ENCODE measurements around the gene PBX3. TPM values are rescaled to one million over a fixed set of nuclear protein-coding genes. Genes with fewer than 3 reads are reported as not detected.

Gene PBX3
- total and polyA plus RNA-seq, 9 of the 15 experiments (the other 6 are each of a cell fraction or from before 2014, with no cell fraction given), result 0.14 to 5.8 (median 0.92) TPM

DNA sequence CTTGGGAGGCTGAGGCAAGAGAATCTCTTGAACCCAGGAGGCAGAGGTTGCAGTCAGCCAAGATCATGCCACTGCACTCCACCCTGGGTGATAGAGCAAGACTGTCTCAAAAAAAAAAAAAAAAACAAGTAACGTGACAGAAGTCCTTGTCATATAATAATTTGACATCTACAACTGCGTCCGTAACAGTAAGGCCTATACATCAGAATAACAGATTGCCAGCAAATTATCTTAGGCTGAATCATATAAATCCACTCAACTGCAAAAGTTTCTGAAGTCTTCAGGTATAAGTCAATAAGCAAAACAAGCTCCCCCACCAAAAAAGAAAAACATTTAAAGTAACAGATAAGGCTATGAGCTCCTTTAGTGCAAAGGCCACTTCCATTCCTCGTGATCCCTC, 43.5 kb upstream of the PBX3 start:
- DNase-seq (ENCODE audit: extremely low read depth in 1 of 4, low spot score in 3 of 4) (no peak), FAIRE-seq (no peak), ATAC-seq (no peak)
- no peaks in the 10 kb centered on the region for H4K20me1 ChIP-seq (replicated peaks; ENCODE audit: control insufficient read depth, insufficient read depth, low read length)
- intact Hi-C loops (cut with micrococcal nuclease) (no loop called here), in situ Hi-C loops (cut with MboI) (no loop called here)
- H3K79me2 ChIP-seq (ENCODE audit: control insufficient read depth, insufficient read depth, low read length), result peaks cover 58% of the 10 kb centered on the region
- 0 out of 3 replicates have a peak, but pooled peaks cover 3% of the 10 kb centered on the region for H3K36me3 ChIP-seq (ENCODE audit: control insufficient read depth, insufficient read depth, low read length)
- H3K4me3 ChIP-seq, result no peak overlapping the region
- ChIA-PET POLR2A (interaction anchor here (1.0 kb wide), 2 partner anchors 12 to 246 kb away, joined by 3 read pairs; no protein-coding TSS in a partner anchor), CTCF (ENCODE audit: low intra/inter-chr PET ratio) (interaction anchor here (0.6 kb wide), 1 partner anchor 66 kb away, joined by 3 read pairs; no protein-coding TSS in a partner anchor)
- BruUV-seq (replicated peaks), result no TSS peak
- H3K9me1 ChIP-seq (ENCODE audit: control insufficient read depth, insufficient read depth, low read length), result no peaks in the 10 kb centered on the region
- WGBS (ENCODE audit: insufficient coverage, low coverage, missing lambda C conversion rate), result 66% methylated on average over 4 of the region's 4 CpGs
- H2AFZ ChIP-seq (ENCODE audit: low read depth, low read length), result no peak overlapping the region
- no peak overlapping the region for H3K4me2 ChIP-seq (ENCODE audit: insufficient read depth, low read length)
- no peaks in the 10 kb centered on the region for H3K27me3 ChIP-seq (ENCODE audit: control insufficient read depth in 2 of 2, insufficient read depth in 2 of 2, low read length in 2 of 2)
- H3K4me1 ChIP-seq (replicated peaks in 1 of 2; ENCODE audit: control insufficient read depth in 2 of 2, insufficient read depth in 2 of 2, low read length in 2 of 2), result peaks cover 5 to 13% of the 10 kb centered on the region in 2 experiments; a peak in 4 of 5 replicates
- no peak overlapping the region for H3K27ac ChIP-seq (ENCODE audit: extremely low read depth, low read depth, low read length)
- no peak overlapping the region; a peak in 1 of 4 replicates for H3K9ac ChIP-seq (ENCODE audit: insufficient read depth in 1 of 2, low read depth in 2 of 2, low read length in 2 of 2)
- H3K9me3 ChIP-seq (replicated peaks; ENCODE audit: control insufficient read depth, insufficient read depth, low read depth, low read length), result no peaks in the 10 kb centered on the region
- TF ChIP-seq TAF15 (IDR thresholded peaks at IDR 0.05; ENCODE audit: low read depth, low read length), result no peak
- TF ChIP-seq HMGN3 (IDR thresholded peaks at IDR 0.05; ENCODE audit: borderline replicate concordance, extremely low read depth, insufficient read length, low read depth, low read length), result no peak
- TF ChIP-seq THAP12 (CRISPR knock-in tag; IDR thresholded peaks at IDR 0.05), result no peak
- no peak for TF ChIP-seq ZNF184 (CRISPR knock-in tag; IDR thresholded peaks at IDR 0.05)
- TF ChIP-seq ZKSCAN3 (CRISPR knock-in tag; IDR thresholded peaks at IDR 0.05), result no peak
- TF ChIP-seq, protein P1, sequence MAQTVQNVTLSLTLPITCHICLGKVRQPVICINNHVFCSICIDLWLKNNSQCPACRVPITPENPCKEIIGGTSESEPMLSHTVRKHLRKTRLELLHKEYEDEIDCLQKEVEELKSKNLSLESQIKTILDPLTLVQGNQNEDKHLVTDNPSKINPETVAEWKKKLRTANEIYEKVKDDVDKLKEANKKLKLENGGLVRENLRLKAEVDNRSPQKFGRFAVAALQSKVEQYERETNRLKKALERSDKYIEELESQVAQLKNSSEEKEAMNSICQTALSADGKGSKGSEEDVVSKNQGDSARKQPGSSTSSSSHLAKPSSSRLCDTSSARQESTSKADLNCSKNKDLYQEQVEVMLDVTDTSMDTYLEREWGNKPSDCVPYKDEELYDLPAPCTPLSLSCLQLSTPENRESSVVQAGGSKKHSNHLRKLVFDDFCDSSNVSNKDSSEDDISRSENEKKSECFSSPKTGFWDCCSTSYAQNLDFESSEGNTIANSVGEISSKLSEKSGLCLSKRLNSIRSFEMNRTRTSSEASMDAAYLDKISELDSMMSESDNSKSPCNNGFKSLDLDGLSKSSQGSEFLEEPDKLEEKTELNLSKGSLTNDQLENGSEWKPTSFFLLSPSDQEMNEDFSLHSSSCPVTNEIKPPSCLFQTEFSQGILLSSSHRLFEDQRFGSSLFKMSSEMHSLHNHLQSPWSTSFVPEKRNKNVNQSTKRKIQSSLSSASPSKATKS (CRISPR knock-in tag; IDR thresholded peaks at IDR 0.05), result no peak
- TF ChIP-seq FOSL1 (tag; conservative IDR thresholded peaks at IDR 0.05), result no peak
- TF ChIP-seq RNF2 (IDR thresholded peaks at IDR 0.05), result no peak
- TF ChIP-seq ZNF282 (CRISPR knock-in tag; IDR thresholded peaks at IDR 0.05), result no peak
- TF ChIP-seq ZNF764 (CRISPR knock-in tag; IDR thresholded peaks at IDR 0.05; ENCODE audit: low read depth), result no peak
- no peak for TF ChIP-seq ZNF512 (tag; IDR thresholded peaks at IDR 0.05)
- TF ChIP-seq, protein P2, sequence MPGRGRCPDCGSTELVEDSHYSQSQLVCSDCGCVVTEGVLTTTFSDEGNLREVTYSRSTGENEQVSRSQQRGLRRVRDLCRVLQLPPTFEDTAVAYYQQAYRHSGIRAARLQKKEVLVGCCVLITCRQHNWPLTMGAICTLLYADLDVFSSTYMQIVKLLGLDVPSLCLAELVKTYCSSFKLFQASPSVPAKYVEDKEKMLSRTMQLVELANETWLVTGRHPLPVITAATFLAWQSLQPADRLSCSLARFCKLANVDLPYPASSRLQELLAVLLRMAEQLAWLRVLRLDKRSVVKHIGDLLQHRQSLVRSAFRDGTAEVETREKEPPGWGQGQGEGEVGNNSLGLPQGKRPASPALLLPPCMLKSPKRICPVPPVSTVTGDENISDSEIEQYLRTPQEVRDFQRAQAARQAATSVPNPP (IDR thresholded peaks at IDR 0.05; ENCODE audit: borderline replicate concordance, insufficient read depth, insufficient read length), result no peak
- no peak for TF ChIP-seq POLR2B (IDR thresholded peaks at IDR 0.05; ENCODE audit: low read depth, partially characterized antibody)
